Measurements from ENCODE around the gene HECW1. TPM values are rescaled to one million over a fixed set of nuclear protein-coding genes. Genes with fewer than 3 reads are reported as not detected.
A peak's percentile ranks its signal among the peaks of the same experiment; 100 is the strongest.
"Not testable (repeated sequence)": the region's sequence is repeated elsewhere in the genome, so short reads cannot be mapped to it uniquely, and the experiment has no call there.

Gene HECW1
- total RNA-seq, 1 experiment from 2014 or later = 36.2 TPM

GRCh38 chr7:43467406-43467805 is 355.0 kb downstream of the HECW1 start:
- peak; percentile 17 for DNase-seq (ENCODE audit: low spot score)

GRCh38 chr7:43467846-43468245 is 355.4 kb downstream of the HECW1 start:
- no peak for DNase-seq (ENCODE audit: low spot score)

- no peak for DNase-seq (ENCODE audit: low spot score)
Observed at GRCh38 chr7:43469051-43469450, 356.6 kb downstream of the HECW1 start.

GRCh38 chr7:43470110-43470509 is 357.7 kb downstream of the HECW1 start:
- no peak for DNase-seq (ENCODE audit: low spot score)

- DNase-seq (ENCODE audit: low spot score) = no peak
Observed at GRCh38 chr7:43475983-43476382, 363.5 kb downstream of the HECW1 start.

GRCh38 chr7:43476896-43477295 is 364.4 kb downstream of the HECW1 start:
- DNase-seq (ENCODE audit: low spot score) = no peak

- DNase-seq (ENCODE audit: low spot score) = no peak
Observed at GRCh38 chr7:43479042-43479441, 366.6 kb downstream of the HECW1 start.

GRCh38 chr7:43479543-43479942 is 367.1 kb downstream of the HECW1 start:
- DNase-seq (ENCODE audit: low spot score) = no peak

GRCh38 chr7:43480581-43480980 is 368.1 kb downstream of the HECW1 start:
- DNase-seq (ENCODE audit: low spot score) = no peak

GRCh38 chr7:43481902-43482678 is 369.6 kb downstream of the HECW1 start:
- no peak for DNase-seq (ENCODE audit: low spot score)

- DNase-seq (ENCODE audit: low spot score) = no peak
Observed at GRCh38 chr7:43482679-43483252, 370.3 kb downstream of the HECW1 start.

GRCh38 chr7:43484678-43485395 is 372.4 kb downstream of the HECW1 start:
- DNase-seq (ENCODE audit: low spot score) = no peak

- no peak for DNase-seq (ENCODE audit: low spot score)
Observed at GRCh38 chr7:43485580-43485979, 373.1 kb downstream of the HECW1 start.

- DNase-seq (ENCODE audit: low spot score) = not testable (repeated sequence)
Observed at GRCh38 chr7:43486008-43486407, 373.6 kb downstream of the HECW1 start.

GRCh38 chr7:43486634-43487033 is 374.2 kb downstream of the HECW1 start:
- DNase-seq (ENCODE audit: low spot score) = no peak

GRCh38 chr7:43487731-43488073 is 375.3 kb downstream of the HECW1 start:
- no peak for DNase-seq (ENCODE audit: low spot score)

GRCh38 chr7:43489257-43489656 is 376.8 kb downstream of the HECW1 start:
- no peak for DNase-seq (ENCODE audit: low spot score)

GRCh38 chr7:43490016-43490415 is 377.6 kb downstream of the HECW1 start:
- DNase-seq (ENCODE audit: low spot score) = no peak

GRCh38 chr7:43491123-43491522 is 378.7 kb downstream of the HECW1 start:
- no peak for DNase-seq (ENCODE audit: low spot score)

- DNase-seq (ENCODE audit: low spot score) = peak; percentile 73
Observed at GRCh38 chr7:43491984-43492383, 379.5 kb downstream of the HECW1 start.

- DNase-seq (ENCODE audit: low spot score) = no peak
Observed at GRCh38 chr7:43492896-43493295, 380.4 kb downstream of the HECW1 start.

GRCh38 chr7:43495572-43495971 is 383.1 kb downstream of the HECW1 start:
- no peak for DNase-seq (ENCODE audit: low spot score)

GRCh38 chr7:43496596-43496995 is 384.1 kb downstream of the HECW1 start:
- DNase-seq (ENCODE audit: low spot score) = no peak
